ENCODE data around the gene MLYCD. TPM values are rescaled to one million over a fixed set of nuclear protein-coding genes. Genes with fewer than 3 reads are reported as not detected.

The MLYCD gene
- total and polyA plus RNA-seq, 10 of the 15 experiments (the other 5 are each of a cell fraction or from before 2014, with no cell fraction given) = 0.21 to 3.7 (median 1.7) TPM

DNA sequence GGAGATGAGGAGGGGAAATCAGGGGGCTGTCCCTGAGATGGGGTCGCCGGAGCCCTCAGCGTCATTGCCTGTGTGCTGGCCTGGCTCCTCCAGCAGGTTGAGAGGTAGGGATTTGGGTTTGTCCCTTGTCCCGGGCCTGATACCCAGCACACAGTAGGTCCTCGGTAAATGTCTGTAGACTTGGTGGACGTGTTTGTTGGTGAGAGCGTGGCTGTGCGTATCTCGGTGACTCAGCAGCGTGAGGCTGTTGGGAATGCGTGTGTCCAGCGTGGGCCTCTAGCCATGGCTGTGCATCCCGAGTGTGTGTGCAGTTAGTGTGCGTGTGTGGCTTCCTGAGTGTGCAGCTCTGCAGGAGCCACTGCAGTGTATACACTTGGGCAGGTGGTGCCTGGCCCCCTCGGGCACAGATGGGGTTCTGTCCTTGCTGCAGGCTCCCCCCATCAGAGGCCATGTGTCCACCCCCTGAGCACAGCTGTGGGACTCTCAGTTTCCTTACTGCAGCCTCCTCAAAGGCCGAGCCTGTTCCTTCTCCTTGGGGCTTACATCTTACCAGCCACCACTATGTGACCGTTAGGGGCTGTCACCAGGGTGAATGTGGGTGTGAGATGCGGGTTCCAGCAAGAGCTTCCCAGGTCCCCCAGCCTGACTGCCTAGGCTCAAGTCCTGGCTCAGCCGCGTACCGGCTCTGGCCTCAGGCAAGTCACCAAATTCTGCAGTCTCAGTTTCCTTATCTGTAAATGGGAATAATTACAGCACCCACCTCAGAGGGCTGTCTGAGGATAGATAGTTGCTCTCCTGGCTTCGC is 74.9 kb downstream of the MLYCD start:
- WGBS (ENCODE audit: insufficient coverage, insufficient replicate concordance, low lambda C conversion rate, missing lambda C conversion rate) = 48% methylated on average over 21 of the region's 22 CpGs
- RAD21 ChIA-PET (ENCODE audit: unreplicated experiment) = no interaction called here
- FAIRE-seq = no peak
- no peaks in the 10 kb centered on the region; the same call in 2 of the 3 replicates for H3K9me3 ChIP-seq (replicated peaks; ENCODE audit: control insufficient read depth, insufficient read depth, low read length)
- H3K79me2 ChIP-seq (ENCODE audit: control insufficient read depth, insufficient read depth, low read length) = no peaks in the 10 kb centered on the region
- CTCF ChIA-PET = no interaction called here
- no peak overlapping the region for H3K4me3 ChIP-seq
- POLR2A ChIA-PET = no interaction called here
- DNase-seq (ENCODE audit: low read depth, low spot score) = no peak
- no peak overlapping the region for H3K9ac ChIP-seq (ENCODE audit: control insufficient read depth, insufficient read depth, low read length)
- no peaks in the 10 kb centered on the region for H3K27me3 ChIP-seq (replicated peaks in 1 of 2; ENCODE audit: control insufficient read depth in 2 of 2, insufficient read depth in 2 of 2, low read length in 1 of 2)
- no peak overlapping the region for H2AFZ ChIP-seq (ENCODE audit: control insufficient read depth, low read depth, low read length)
- TF ChIP-seq BRCA1 (IDR thresholded peaks at IDR 0.05; ENCODE audit: low read depth, low read length) (no peak), KLF5 (IDR thresholded peaks at IDR 0.05; ENCODE audit: partially characterized antibody) (no peak), SUZ12 (IDR thresholded peaks at IDR 0.05; ENCODE audit: unreplicated experiment) (no peak), NFIC (IDR thresholded peaks at IDR 0.05; ENCODE audit: low read depth, low read length) (no peak), ZZZ3 (IDR thresholded peaks at IDR 0.05; ENCODE audit: control insufficient read depth, insufficient read length, low read depth) (no peak), ZNF622 (IDR thresholded peaks at IDR 0.05) (no peak), EP300 (IDR thresholded peaks at IDR 0.05; ENCODE audit: borderline replicate concordance in 1 of 2, control insufficient read depth in 1 of 2, low read depth in 2 of 2, low read length in 2 of 2) (no peak), ZNF207 (IDR thresholded peaks at IDR 0.05; ENCODE audit: borderline replicate concordance) (no peak), RCOR1 (conservative IDR thresholded peaks at IDR 0.05; ENCODE audit: low read depth, low read length) (no peak), ZNF217 (IDR thresholded peaks at IDR 0.05) (no peak), CEBPB (IDR thresholded peaks at IDR 0.05; ENCODE audit: borderline replicate concordance in 1 of 2, low read depth in 2 of 2, low read length in 2 of 2) (no peak), POLR2AphosphoS5 (IDR thresholded peaks at IDR 0.05; ENCODE audit: low read length) (no peak), RFX5 (IDR thresholded peaks at IDR 0.05; ENCODE audit: low read depth, low read length) (no peak), CHD2 (IDR thresholded peaks at IDR 0.05; ENCODE audit: borderline replicate concordance, low read depth, low read length) (no peak), POLR2AphosphoS2 (IDR thresholded peaks at IDR 0.05; ENCODE audit: low read depth, low read length) (no peak), MYC (IDR thresholded peaks at IDR 0.05; ENCODE audit: insufficient read depth, insufficient read length, insufficient replicate concordance, low read length, severe bottlenecking) (no peak)
- TF ChIP-seq, protein P1, sequence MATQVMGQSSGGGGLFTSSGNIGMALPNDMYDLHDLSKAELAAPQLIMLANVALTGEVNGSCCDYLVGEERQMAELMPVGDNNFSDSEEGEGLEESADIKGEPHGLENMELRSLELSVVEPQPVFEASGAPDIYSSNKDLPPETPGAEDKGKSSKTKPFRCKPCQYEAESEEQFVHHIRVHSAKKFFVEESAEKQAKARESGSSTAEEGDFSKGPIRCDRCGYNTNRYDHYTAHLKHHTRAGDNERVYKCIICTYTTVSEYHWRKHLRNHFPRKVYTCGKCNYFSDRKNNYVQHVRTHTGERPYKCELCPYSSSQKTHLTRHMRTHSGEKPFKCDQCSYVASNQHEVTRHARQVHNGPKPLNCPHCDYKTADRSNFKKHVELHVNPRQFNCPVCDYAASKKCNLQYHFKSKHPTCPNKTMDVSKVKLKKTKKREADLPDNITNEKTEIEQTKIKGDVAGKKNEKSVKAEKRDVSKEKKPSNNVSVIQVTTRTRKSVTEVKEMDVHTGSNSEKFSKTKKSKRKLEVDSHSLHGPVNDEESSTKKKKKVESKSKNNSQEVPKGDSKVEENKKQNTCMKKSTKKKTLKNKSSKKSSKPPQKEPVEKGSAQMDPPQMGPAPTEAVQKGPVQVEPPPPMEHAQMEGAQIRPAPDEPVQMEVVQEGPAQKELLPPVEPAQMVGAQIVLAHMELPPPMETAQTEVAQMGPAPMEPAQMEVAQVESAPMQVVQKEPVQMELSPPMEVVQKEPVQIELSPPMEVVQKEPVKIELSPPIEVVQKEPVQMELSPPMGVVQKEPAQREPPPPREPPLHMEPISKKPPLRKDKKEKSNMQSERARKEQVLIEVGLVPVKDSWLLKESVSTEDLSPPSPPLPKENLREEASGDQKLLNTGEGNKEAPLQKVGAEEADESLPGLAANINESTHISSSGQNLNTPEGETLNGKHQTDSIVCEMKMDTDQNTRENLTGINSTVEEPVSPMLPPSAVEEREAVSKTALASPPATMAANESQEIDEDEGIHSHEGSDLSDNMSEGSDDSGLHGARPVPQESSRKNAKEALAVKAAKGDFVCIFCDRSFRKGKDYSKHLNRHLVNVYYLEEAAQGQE (IDR thresholded peaks at IDR 0.05; ENCODE audit: low read depth, low read length) = no peak
- H3K4me2 ChIP-seq (ENCODE audit: control insufficient read depth, insufficient read depth) = no peak overlapping the region
- no peaks in the 10 kb centered on the region for H3K4me1 ChIP-seq (ENCODE audit: control insufficient read depth, insufficient read depth, low read length)
- intact Hi-C loops (cut with micrococcal nuclease; ENCODE audit: unreplicated experiment) = no loop called here
- H4K20me1 ChIP-seq (ENCODE audit: control insufficient read depth, insufficient read depth) = no peaks in the 10 kb centered on the region
- no peak for ATAC-seq
- in situ Hi-C loops (cut with MboI) = no loop called here
- no peak overlapping the region for H3K27ac ChIP-seq (ENCODE audit: control insufficient read depth, insufficient read depth)
- SMC1A ChIA-PET (ENCODE audit: uncharacterized antibody, unreplicated experiment) = no interaction called here
- no peaks in the 10 kb centered on the region for H3K36me3 ChIP-seq (ENCODE audit: control insufficient read depth in 2 of 2, insufficient read depth in 2 of 2, low read length in 1 of 2)
- no TSS peak for BruUV-seq (replicated peaks)

All from GM12878 (cell line).